Measurements from ENCODE around the gene SYNE3.
"Not testable (repeated sequence)": the region's sequence is repeated elsewhere in the genome, so short reads cannot be mapped to it uniquely, and the experiment has no call there.

Gene SYNE3

DNA sequence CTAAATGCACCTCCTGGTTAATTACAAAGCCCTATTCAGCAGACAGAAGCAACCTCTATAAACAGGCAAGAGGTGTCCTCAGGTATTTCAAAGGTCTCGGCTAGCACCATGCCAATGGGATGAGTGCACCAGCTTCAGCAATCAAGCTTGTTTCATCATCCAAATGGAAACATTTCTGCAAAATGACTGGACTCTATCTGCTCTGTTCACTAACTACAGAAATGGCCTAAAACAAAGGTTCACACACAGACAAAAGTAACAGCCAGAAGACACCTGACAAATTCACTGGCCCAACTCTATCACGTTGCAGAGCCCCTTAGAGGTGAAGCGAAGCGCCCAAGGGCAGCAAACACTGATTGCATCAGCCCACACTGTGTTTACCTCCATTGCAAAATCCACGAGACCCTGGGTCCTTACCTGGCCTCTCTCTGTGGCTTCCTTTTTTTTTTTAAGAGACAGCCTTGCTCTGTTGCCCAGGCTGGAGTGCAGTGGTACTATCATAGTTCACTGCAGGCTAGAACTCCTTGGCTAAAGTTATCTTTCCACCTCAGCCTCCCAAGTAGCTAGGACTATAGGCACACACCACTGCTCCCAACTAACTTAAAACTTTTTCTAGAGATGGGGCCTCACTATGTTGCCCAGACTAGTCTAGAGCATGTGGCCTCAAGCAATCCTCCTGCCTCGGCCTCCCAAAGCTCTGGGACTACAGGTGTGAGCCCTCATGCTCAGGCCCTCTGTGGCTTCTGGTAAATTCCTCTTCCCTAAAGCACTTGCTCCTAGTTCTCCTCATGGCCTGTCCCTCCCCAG lies 8.5 kb upstream of the SYNE3 start:
- DNase-seq (ENCODE audit: low read depth), result peak; percentile 66

DNA sequence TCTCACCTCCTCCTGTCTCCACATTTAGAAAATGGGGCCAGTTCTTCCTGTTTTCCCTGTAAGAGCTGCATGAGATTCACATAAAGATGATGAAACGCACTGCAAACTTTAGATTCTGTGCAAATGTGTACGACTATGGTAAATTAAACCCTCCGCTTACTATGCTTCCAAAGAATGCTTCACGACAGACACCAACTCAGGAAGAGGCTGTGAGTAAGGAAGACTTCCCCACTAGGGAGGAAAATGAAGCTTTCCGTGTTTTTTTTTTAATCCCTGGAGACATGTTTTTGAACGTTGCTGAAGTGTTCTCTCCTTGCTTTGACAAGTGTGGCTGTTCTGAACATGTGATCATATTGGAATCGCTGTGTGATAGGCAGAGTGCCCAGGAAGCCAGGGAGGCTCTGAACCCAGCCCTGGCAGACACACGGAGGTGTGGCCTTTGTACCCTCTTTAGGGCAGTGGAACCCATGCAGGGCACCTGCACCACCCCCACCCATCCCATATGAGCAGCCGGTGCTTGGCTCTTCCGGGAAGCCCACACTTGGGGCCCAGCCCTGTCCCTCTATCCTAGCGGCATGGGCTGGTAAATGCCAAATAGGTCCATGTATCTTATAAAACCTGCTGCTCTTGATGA lies 7.5 kb upstream of the SYNE3 start:
- DNase-seq (ENCODE audit: low read depth), result peak; percentile 79

DNA sequence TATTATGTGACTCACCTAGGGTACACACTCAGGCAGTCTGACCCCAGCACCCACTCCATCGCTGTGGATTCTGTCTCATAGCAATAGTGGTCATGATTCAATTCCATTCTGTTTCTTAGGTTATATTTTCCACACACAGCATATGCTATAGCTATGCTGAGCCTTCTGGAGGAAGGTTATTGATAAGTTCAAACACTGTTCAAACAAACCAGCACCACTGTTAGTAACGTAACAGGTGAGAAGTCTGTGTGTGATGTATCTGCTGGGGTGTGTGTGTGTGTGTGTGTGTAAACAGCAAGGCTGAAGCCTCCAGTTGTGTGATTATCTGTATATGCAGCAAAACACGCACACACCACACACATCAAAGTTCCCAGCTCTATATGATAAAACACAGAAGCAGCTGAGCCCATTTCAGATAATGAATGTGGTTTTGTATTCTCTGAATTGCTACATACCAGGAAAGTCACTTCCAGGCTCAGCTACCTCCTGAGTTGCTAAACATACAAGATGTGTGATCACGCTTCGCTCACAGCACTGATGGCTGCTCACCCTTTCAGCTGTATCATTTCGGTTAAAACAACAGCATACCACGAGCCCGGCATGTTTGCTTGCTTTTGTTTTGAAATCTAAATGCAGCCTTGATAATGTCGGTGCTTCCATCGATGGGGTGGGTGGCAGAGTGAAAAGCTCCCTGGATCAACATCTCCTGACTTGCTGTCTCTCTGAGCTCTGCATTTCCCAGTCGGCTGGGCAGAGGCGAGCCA lies 6.8 kb upstream of the SYNE3 start:
- DNase-seq (ENCODE audit: low read depth), result peak; percentile 62

GRCh38 chr14:95522556-95522955 lies 6.1 kb upstream of the SYNE3 start:
- no peak for DNase-seq (ENCODE audit: low read depth)

DNA sequence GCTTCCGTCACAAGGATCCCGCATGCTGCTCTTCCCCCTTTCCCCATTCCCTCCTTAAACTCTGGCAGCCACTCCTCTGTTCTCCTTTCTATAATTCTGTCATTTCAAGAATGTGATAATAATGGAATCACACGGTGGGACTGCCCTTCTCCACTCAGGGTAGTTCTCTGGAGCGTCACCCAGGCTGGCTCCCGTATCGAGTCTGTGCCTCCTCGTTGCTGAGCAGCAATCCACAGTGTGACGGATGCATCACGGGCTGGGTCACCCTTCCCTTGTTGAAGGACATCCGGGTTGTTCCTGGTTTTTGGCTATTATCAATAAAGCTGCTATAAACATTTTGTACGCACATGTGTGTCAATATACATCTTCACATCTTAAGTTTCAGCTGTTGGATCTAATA lies 5.7 kb upstream of the SYNE3 start:
- no peak for DNase-seq (ENCODE audit: low read depth)

- no peak for DNase-seq (ENCODE audit: low read depth)
Observed at GRCh38 chr14:95521001-95521400, 4.6 kb upstream of the SYNE3 start.

DNA sequence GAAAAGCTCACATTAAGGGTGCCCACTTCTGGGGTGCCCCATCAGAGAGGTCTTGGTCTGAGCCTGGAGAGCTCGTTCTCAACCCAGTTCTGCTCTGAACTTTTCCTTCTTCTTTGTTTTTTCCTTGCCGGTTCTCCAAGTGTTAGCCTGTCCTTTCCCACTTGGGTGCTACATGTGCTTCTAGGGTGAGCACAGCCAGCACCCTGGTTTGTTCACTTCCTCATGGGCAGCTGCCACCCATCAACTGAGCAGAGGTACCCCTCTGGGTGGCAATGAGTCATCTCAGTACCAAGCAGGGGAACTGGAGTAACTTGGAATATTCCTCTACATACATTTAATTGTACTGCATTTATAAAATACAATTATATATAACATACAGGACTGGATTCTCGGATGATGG lies 3.9 kb upstream of the SYNE3 start:
- no peak for DNase-seq (ENCODE audit: low read depth)

DNA sequence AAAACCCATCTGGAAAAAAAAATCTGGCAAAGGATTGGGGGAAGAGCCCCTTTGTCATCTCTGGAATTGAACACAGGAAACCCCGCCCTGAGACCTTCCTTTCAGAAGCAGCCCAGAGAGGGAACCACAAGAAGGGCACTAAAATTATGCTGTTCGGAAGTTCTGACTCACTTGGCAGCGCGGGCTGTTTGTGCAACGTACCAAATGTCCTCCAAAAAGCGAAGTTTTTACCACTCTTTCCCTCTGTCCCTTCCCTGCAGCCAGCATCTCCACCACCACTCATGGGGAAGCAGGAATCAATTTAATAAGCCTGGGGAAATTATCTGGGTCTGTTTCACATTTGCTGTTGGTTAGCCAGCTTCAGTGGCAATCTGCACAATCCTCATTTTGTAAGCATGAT lies 3.2 kb upstream of the SYNE3 start:
- peak; percentile 91 for DNase-seq (ENCODE audit: low read depth)

DNA sequence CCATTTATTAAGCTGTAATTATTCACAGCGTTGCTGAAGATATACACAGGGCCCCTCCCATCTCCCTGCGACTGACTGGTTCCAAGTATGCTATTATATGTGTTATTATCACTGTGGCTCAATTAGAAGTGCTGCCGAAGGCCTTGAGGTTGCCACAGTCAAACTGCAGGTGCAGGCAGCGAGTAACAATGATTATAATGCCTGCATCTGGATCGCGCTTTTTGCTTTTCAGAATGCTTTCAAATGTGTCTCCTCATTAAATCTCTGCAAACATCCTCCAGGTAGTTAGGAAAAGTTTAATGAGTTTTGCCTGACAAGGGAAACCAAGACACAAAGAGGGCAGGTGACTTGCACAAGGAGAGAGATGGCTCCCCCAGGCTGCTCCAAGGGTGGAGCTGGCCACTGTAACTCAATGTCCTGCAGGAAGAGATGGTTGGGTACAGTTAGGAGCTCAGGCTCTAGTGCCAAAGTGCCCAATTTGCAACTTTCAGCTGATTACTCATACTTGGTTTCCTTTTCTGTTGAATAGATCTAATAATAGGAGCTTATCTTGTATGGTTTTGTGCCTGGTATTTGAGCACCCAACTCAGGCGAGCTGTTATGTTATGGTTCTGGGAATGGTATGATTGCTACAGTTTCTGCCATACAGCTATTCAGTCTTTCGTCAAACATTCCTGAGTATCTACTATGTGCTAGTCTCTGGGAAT lies 1.7 kb upstream of the SYNE3 start:
- DNase-seq (ENCODE audit: low read depth), result peak; percentile 42

DNA sequence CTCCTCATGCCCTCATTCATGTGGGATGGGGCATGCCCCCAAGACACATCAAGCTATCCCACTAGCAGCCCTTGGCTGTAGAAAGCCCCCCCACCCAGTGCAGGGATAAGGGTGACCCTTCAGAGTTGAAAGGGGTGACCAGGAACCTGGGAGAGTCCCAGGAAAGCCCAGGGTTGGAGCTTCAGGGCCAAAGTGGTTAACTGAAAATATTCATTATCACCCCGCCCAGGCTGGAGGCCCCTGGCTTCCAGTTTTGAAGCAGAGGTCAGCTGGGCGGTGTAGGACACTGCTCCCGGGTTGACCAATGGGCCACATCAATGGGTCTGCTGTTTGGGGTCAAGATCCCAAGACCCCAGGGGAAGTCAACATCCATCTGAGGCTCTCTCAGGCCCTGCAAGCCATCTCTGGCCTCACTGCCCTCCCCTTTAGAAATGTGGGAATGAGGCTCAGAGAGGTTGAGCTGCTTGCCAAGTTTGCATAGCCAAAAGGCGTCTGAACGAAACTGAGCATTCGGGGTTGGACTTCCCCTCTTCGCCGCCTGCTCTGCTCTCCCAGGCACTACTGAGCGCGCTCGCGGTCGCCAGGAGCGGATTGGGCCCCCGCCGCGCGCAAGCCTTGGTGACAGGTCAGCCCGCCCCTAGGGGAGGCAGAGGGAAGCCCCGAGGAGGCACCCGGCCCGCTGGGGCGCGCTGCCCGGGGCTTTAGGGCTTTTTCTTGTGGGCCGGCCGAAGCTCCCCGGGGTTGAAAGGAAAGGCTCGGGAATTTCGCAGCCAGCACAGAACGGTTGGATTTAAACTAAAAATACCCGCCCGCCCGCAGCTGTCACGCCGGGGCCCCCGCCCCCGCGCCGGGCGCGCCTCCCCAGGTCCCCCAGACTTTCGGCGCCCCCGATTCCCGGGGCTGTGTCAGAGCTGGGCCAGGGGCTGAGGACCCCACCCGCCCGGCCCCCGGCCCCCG lies 576 bp downstream of the SYNE3 start:
- DNase-seq (ENCODE audit: low read depth), result peak; percentile 81

GRCh38 chr14:95515080-95515489 lies 1.4 kb downstream of the SYNE3 start:
- DNase-seq (ENCODE audit: low read depth), result peak; percentile 73

- DNase-seq (ENCODE audit: low read depth), result no peak
Observed at GRCh38 chr14:95514131-95515079, 2.0 kb downstream of the SYNE3 start.

DNA sequence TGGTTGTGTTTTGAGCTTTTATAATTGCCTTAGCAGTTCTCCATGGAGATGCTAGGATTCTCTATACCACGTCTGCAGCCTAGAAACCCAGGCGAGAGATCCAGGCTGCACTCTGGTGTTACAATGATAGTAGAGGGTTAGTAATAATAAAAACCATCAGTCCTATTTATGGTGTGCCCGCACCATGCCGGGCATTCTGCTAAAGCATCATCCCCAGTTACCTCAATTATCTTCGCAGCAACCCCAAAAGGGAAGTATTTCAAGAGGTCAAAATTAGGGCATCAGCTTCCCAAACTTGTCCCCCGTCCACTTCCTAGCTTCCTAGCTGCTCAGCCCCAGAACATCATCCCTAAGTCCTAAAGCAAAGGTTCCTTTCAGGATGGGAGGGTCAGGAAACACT lies 3.2 kb downstream of the SYNE3 start:
- DNase-seq (ENCODE audit: low read depth), result no peak

GRCh38 chr14:95511687-95512086 lies 4.8 kb downstream of the SYNE3 start:
- DNase-seq (ENCODE audit: low read depth), result no peak

GRCh38 chr14:95510804-95511203 lies 5.6 kb downstream of the SYNE3 start:
- DNase-seq (ENCODE audit: low read depth), result no peak

GRCh38 chr14:95510344-95510743 lies 6.1 kb downstream of the SYNE3 start:
- DNase-seq (ENCODE audit: low read depth), result not testable (repeated sequence)

GRCh38 chr14:95509495-95509894 lies 7.0 kb downstream of the SYNE3 start:
- no peak for DNase-seq (ENCODE audit: low read depth)

DNA sequence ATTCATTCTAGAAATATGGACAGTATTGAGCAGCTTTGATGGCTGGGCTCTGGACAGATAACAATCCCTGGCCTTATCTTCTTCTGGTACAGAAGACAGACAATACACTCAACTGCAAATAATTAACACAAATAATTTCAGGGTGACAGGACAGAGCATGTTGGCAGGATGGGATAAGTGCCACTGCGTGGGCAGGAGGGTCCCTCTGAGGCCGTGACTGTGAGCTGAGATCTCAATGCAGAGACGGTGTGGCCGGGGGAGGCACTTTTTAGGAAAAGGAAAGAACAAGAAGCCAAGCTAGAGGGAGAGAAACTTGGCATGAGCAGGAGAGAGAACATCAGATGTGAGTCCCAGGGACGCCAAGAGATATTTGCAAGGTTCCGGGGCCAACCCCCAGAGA lies 8.1 kb downstream of the SYNE3 start:
- DNase-seq (ENCODE audit: low read depth), result no peak

DNA sequence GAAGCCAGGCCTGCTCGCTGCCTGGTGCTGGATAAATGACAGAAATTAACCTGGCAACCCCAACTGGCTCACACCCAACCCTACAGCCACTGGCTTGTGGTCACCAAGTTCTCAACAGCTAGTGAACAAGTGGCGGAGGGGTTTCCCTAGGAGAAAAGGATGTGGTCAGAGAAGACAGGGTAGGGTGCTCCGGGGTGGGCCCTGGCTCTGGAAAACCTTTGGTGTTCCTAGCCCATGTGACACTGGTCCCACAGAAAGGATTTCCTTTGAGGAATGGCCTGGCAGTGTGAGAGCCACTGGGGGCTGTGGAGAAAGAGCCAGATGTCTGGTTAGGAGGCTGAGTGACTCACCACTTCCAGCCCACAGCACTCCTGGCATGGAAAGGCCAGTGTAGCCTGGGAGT lies 8.7 kb downstream of the SYNE3 start:
- peak; percentile 91 for DNase-seq (ENCODE audit: low read depth)

DNA sequence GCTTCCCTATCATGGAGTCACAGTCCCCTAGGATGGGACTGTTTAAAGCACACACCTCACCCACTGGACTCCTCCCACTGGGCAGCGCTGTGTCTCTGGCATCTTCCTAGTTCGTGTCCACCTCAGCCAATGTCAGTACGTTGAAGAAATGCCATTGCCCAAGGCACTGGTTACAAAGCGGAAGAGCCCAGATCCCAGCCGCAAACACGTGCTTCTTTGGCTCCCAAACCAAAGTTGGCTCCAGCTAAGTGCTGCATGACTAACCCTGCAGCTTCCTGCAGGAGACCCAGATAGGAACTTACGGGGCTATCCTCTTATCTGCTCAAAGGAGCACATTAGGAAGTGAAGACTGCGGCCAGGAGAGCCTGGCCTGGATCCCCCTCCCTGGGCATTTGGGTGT lies 9.3 kb downstream of the SYNE3 start:
- peak; percentile 100 for DNase-seq (ENCODE audit: low read depth)

Measured in ELR (cell line).